Heart right ventricle (tissue), 16 donors: ENCODE data around the gene AP4M1. TPM values are rescaled to one million over a fixed set of nuclear protein-coding genes. Genes with fewer than 3 reads are reported as not detected.

ENCODE experiments used
- ATAC-seq, 8 donors: fragments of 200-7000 bp; cut with Tn5 transposase; one replicate each; pipeline ENCODE4 v1.9.1; 2020; ENCODE audit warnings: mild to moderate bottlenecking in 8 of 8, moderate library complexity in 8 of 8, moderate number of reproducible peaks in 1 of 8
- DNase-seq, 2 donors: peaks; one replicate each; pipeline ENCODE4 v3.0.0-alpha.2; 2020
- H3K27ac ChIP-seq, 10 donors: fragments of 200-600 bp; sonication (generic) in 2 of 10; one replicate each; pipeline versions ENCODE4 v1.5.0 to v1.8.0; 2020 to 2022; ENCODE audit warnings: mild to moderate bottlenecking in 3 of 10
- H3K27me3 ChIP-seq, 7 donors: fragments of 200-600 bp; one replicate each; pipeline ENCODE4 v1.8.0; 2021 to 2022; ENCODE audit warnings: mild to moderate bottlenecking in 2 of 7
- H3K36me3 ChIP-seq, 9 donors: fragments of 200-600 bp; sonication (generic) in 1 of 9; one replicate each; pipeline versions ENCODE4 v1.5.0 to v1.8.0; 2020 to 2022; ENCODE audit warnings: mild to moderate bottlenecking in 2 of 9
- H3K4me1 ChIP-seq, 9 donors: fragments of 200-600 bp; sonication (generic) in 1 of 9; one replicate each; pipeline versions ENCODE4 v1.5.0 to v1.8.0; 2020 to 2022; ENCODE audit warnings: mild to moderate bottlenecking in 4 of 9
- H3K4me3 ChIP-seq, 10 donors: fragments of 200-600 bp; sonication (generic) in 2 of 10; one replicate each; pipeline versions ENCODE4 v1.5.0 to v1.8.0; 2020 to 2022; ENCODE audit warnings: mild to moderate bottlenecking in 7 of 10, moderate library complexity in 2 of 10
- H3K9me3 ChIP-seq, 11 donors: fragments of 200-600 bp in 10 of 11; sonication (generic) in 2 of 11; one replicate each; pipeline versions ENCODE4 v1.5.0 to v1.8.0; 2013 to 2022; ENCODE audit warnings: mild to moderate bottlenecking in 2 of 11, control low read depth in 1 of 11, moderate library complexity in 1 of 11
- CTCF ChIP-seq, 9 donors: fragments of 200-600 bp; sonication (generic) in 2 of 9; IDR thresholded peaks; one replicate each; pipeline versions ENCODE4 v1.5.0 to v1.8.0; 2021 to 2022; ENCODE audit warnings: antibody characterized with exemption in 9 of 9, mild to moderate bottlenecking in 5 of 9, moderate library complexity in 1 of 9
- WGBS, 2 donors: extraction: QIAGEN DNeasy Blood & Tissue Kit; methylation state at CpG; one replicate each; pipeline ENCODE4 v1.1.7; 2013; ENCODE audit warnings: inconsistent platforms in 1 of 2; 5-methylcytosine and 5-hydroxymethylcytosine counted together
- intact Hi-C, 10 donors: fragments of 100-400 bp; cut with DNase I; formaldehyde crosslinking; loops; one replicate each; pipeline versions ENCODE4 v1.11.1 to v1.14.2; 2022
- polyA plus RNA-seq, 2 donors: library from polyadenylated mRNA; stranded (reverse); fragments of 200-250 nt; gene quantifications; one replicate each; pipeline ENCODE4 v1.2.3, GENCODE V29; 2013
- total RNA-seq, 10 donors: library from RNA; stranded (reverse); fragmentation: NEBNext Ultra II Directional in 3 of 10; extraction: Animal tissue kit (Norgen Biotek cat#: 25700) in 3 of 10; gene quantifications; one replicate each; pipeline versions ENCODE4 v1.2.1 to v1.2.4, GENCODE V29; 2021 to 2023
- donor health status: Arrhythmogenic right ventricular cardiomyopathy.
- donor health status: ischemic (EF 13 %, LVEDD 7.1; RV severe dilation, severe dysfunction).
- donor health status: healthy with polysubstance abuse.
- donor health status: DM: no; HTN: yes; CAD: no.
- donor health status: DM: no; HTN: no; CAD: no.
- donor health status: ischemic (EF 25% LVEDD 6.9; RV normal size, moderate dysfunction).
- donor health status: ischemic (EF 25% LVEDD 5.7; RV mildly dilated, moderate dysfunction).
- donor health status: healthy.
- donor health status: DM: yes; HTN: yes; CAD: no.
- donor health status: Ischemic cardiomyopathy.
- donor health status: ischemic (EF 35%, LVEDD 5.7; RV mildly dilated, moderate dysfunction).
- donor health status: nonischemic (EF 11% LVEDD 7.7; RV severe dilation, severe dysfunction).
- donor health status: DM: yes; HTN: yes; CAD: no.
- donor health status: PGD.
- donor health status: ischemic (EF 29% LVEDD 5.4; RV normal size, mild dysfunction).
- donor health status: nonischemic (EF 23%, LVEDD 6.1; RV moderate dilation, normal function).

Gene AP4M1
- total and polyA plus RNA-seq, 12 donors = 8.4 to 20.6 (median 11.1) TPM

GRCh38 chr7:100091411-100092181 is 9.8 kb upstream of the AP4M1 start:
- TF ChIP-seq CTCF (IDR thresholded peaks at IDR 0.05) = no peak
- Histone ChIP-seq H3K4me1 (peaks cover 5 to 39% (median 23%) of the 10 kb centered on the region in 9 donors), H3K4me3 (no peak overlapping the region), H3K27me3 (no peaks in the 10 kb centered on the region), H3K9me3 (no peaks in the 10 kb centered on the region), H3K27ac (no peak overlapping the region), H3K36me3 (peaks cover 0 to 68% (median 56%) of the 10 kb centered on the region in 9 donors)
- WGBS, 2 donors = 57 to 67% methylated on average over 19 of the region's 19 CpGs
- DNase-seq = no peak
- no peak for ATAC-seq
- intact Hi-C loops = no loop called here

- Histone ChIP-seq H3K27me3 (no peaks in the 10 kb centered on the region), H3K36me3 (peaks cover 0 to 83% (median 70%) of the 10 kb centered on the region in 9 donors), H3K9me3 (no peaks in the 10 kb centered on the region), H3K4me3 (no peak overlapping the region), H3K4me1 (peaks cover 5 to 30% (median 21%) of the 10 kb centered on the region in 9 donors), H3K27ac (peak overlapping the region in 2 of 10 donors; percentile 18 to 26)
- ATAC-seq (peak in 1 of 8 donors; percentile 29), DNase-seq (no peak)
- TF ChIP-seq CTCF (IDR thresholded peaks at IDR 0.05) = no peak
- 41 to 43% methylated on average over 8 of the region's 8 CpGs for WGBS, 2 donors
- intact Hi-C loops = no loop called here
These were observed 8.4 kb upstream of the AP4M1 start for GRCh38 chr7:100093054-100093453.

- WGBS, 2 donors = 44 to 47% methylated on average over 13 of the region's 13 CpGs
- Histone ChIP-seq H3K27me3 (no peaks in the 10 kb centered on the region), H3K9me3 (no peaks in the 10 kb centered on the region), H3K4me3 (no peak overlapping the region), H3K4me1 (peaks cover 5 to 27% (median 17%) of the 10 kb centered on the region in 9 donors), H3K36me3 (peaks cover 0 to 88% (median 75%) of the 10 kb centered on the region in 9 donors), H3K27ac (peak overlapping the region in 2 of 10 donors; percentile 18 to 26)
- intact Hi-C loops = no loop called here
- no peak for TF ChIP-seq CTCF (IDR thresholded peaks at IDR 0.05)
- DNase-seq (no peak), ATAC-seq (no peak)
These were observed 7.9 kb upstream of the AP4M1 start for GRCh38 chr7:100093498-100093897.

- no peak for TF ChIP-seq CTCF (IDR thresholded peaks at IDR 0.05)
- no peak for DNase-seq
- Histone ChIP-seq H3K27me3 (no peaks in the 10 kb centered on the region), H3K4me3 (no peak overlapping the region), H3K4me1 (peaks cover 5 to 32% (median 21%) of the 10 kb centered on the region in 9 donors), H3K9me3 (no peaks in the 10 kb centered on the region), H3K27ac (no peak overlapping the region), H3K36me3 (peaks cover 0 to 93% (median 77%) of the 10 kb centered on the region in 9 donors)
- no peak for ATAC-seq
- intact Hi-C loops = no loop called here
- WGBS, 2 donors = 77 to 79% methylated on average over 16 of the region's 16 CpGs
These were observed 7.4 kb upstream of the AP4M1 start for GRCh38 chr7:100093925-100094486.
